MG63 (cell line): Measurements from ENCODE around the gene CEBPZ. TPM values are rescaled to one million over a fixed set of nuclear protein-coding genes. Genes with fewer than 3 reads are reported as not detected.
A peak's percentile ranks its signal among the peaks of the same experiment; 100 is the strongest.
"Not testable (repeated sequence)": the region's sequence is repeated elsewhere in the genome, so short reads cannot be mapped to it uniquely, and the experiment has no call there.

Experiments used
- DNase-seq: peaks from one replicate; pipeline ENCODE4 v3.0.0-alpha.2; 2020
- H3K27me3 ChIP-seq: fragments of 250-450 bp; sonication (Bioruptor Pico); 2 replicates; pipeline ENCODE4 v1.5.1; 2020; ENCODE audit warnings: mild to moderate bottlenecking, moderate library complexity
- H3K36me3 ChIP-seq: fragments of 250-450 bp; sonication (Bioruptor Pico); 2 replicates; pipeline ENCODE4 v1.5.1; 2020; ENCODE audit warnings: mild to moderate bottlenecking, moderate library complexity
- H3K4me3 ChIP-seq: fragments of 250-450 bp; sonication (Bioruptor Pico); 2 replicates; pipeline ENCODE4 v1.5.1; 2020; ENCODE audit warnings: mild to moderate bottlenecking, moderate library complexity
- H3K9me3 ChIP-seq: fragments of 250-450 bp; sonication (Bioruptor Pico); 2 replicates; pipeline ENCODE4 v1.5.1; 2020; ENCODE audit warnings: mild to moderate bottlenecking, moderate library complexity
- total RNA-seq: library from RNA; depleted of rRNA; stranded (reverse); fragments of >200 nt; shearing (Covaris generic); gene quantifications from 2 replicates; pipeline ENCODE4 v1.2.3, GENCODE V29; 2014; ENCODE audit warnings: low replicate concordance

CEBPZ gene
- total RNA-seq, 1 experiment from 2014 or later, result 35.0 TPM

- Histone ChIP-seq H3K27me3 (no peaks in the 10 kb centered on the region), H3K9me3 (no peaks in the 10 kb centered on the region), H3K36me3 (peaks cover 30% of the 10 kb centered on the region), H3K4me3 (peak within 1 kb of the TSS; percentile 68)
- peak; percentile 66 for DNase-seq
Observed at GRCh38 chr2:37196320-37197195, 34.8 kb downstream of the CEBPZ start, which contains the start of gene CEBPZOS. Gene CEBPZOS (plus strand): TSS chr2:37196496. CDS start chr2:37199705, 3,209 bp downstream.

- not testable (repeated sequence) for H3K27me3 ChIP-seq, H3K9me3 ChIP-seq, DNase-seq
- H3K4me3 ChIP-seq, result peak overlapping the region; percentile 68
- H3K36me3 ChIP-seq, result peaks cover 23% of the 10 kb centered on the region
Observed at GRCh38 chr2:37195862-37196319, 35.5 kb downstream of the CEBPZ start.

- H3K36me3 ChIP-seq, result no peaks in the 10 kb centered on the region; the same call in 1 of the 2 replicates
- no peaks in the 10 kb centered on the region for H3K27me3 ChIP-seq
- DNase-seq, result no peak
- H3K9me3 ChIP-seq, result no peaks in the 10 kb centered on the region
- H3K4me3 ChIP-seq, result no peak overlapping the region
Observed at GRCh38 chr2:37192551-37192950, 38.8 kb downstream of the CEBPZ start.

- no peak overlapping the region for H3K4me3 ChIP-seq
- no peaks in the 10 kb centered on the region for H3K9me3 ChIP-seq
- H3K36me3 ChIP-seq, result no peaks in the 10 kb centered on the region; the same call in 1 of the 2 replicates
- DNase-seq, result no peak
- H3K27me3 ChIP-seq, result no peaks in the 10 kb centered on the region
Observed at GRCh38 chr2:37191747-37192146, 39.6 kb downstream of the CEBPZ start.

GRCh38 chr2:37191253-37191652 lies 40.1 kb downstream of the CEBPZ start:
- H3K27me3 ChIP-seq, result no peaks in the 10 kb centered on the region
- H3K4me3 ChIP-seq, result no peak overlapping the region
- H3K36me3 ChIP-seq, result no peaks in the 10 kb centered on the region; the same call in 1 of the 2 replicates
- H3K9me3 ChIP-seq, result no peaks in the 10 kb centered on the region
- DNase-seq, result no peak

- no peaks in the 10 kb centered on the region for H3K27me3 ChIP-seq
- no peaks in the 10 kb centered on the region for H3K36me3 ChIP-seq
- H3K4me3 ChIP-seq, result no peak overlapping the region
- no peaks in the 10 kb centered on the region for H3K9me3 ChIP-seq
- DNase-seq, result no peak
Observed at GRCh38 chr2:37190290-37190689, 41.1 kb downstream of the CEBPZ start.

- Histone ChIP-seq H3K4me3 (no peak overlapping the region), H3K9me3 (no peaks in the 10 kb centered on the region), H3K27me3 (no peaks in the 10 kb centered on the region), H3K36me3 (no peaks in the 10 kb centered on the region)
- peak; percentile 90 for DNase-seq
Observed at GRCh38 chr2:37189452-37190153, 41.8 kb downstream of the CEBPZ start.

- H3K9me3 ChIP-seq, result no peaks in the 10 kb centered on the region
- no peaks in the 10 kb centered on the region for H3K36me3 ChIP-seq
- H3K4me3 ChIP-seq, result no peak within 1 kb of the TSS
- no peak for DNase-seq
- 0 out of 2 replicates have a peak, but pooled peaks cover 3% of the 10 kb centered on the region for H3K27me3 ChIP-seq
Observed at GRCh38 chr2:37188570-37188969, 42.8 kb downstream of the CEBPZ start, which contains the start of gene SULT6B1. Gene SULT6B1 (minus strand): TSS chr2:37188670. CDS start chr2:37188640, 30 bp downstream.

GRCh38 chr2:37181726-37182684 lies 49.4 kb downstream of the CEBPZ start:
- H3K4me3 ChIP-seq, result no peak overlapping the region
- 0 out of 2 replicates have a peak, but pooled peaks cover 3% of the 10 kb centered on the region for H3K27me3 ChIP-seq
- no peaks in the 10 kb centered on the region for H3K9me3 ChIP-seq
- no peak for DNase-seq
- H3K36me3 ChIP-seq, result no peaks in the 10 kb centered on the region

GRCh38 chr2:37180640-37181039 lies 50.8 kb downstream of the CEBPZ start:
- Histone ChIP-seq H3K9me3 (no peaks in the 10 kb centered on the region), H3K4me3 (no peak overlapping the region), H3K36me3 (no peaks in the 10 kb centered on the region), H3K27me3 (0 out of 2 replicates have a peak, but pooled peaks cover 3% of the 10 kb centered on the region)
- no peak for DNase-seq

GRCh38 chr2:37180006-37180639 lies 51.3 kb downstream of the CEBPZ start:
- DNase-seq, result no peak
- H3K27me3 ChIP-seq, result 0 out of 2 replicates have a peak, but pooled peaks cover 3% of the 10 kb centered on the region
- no peaks in the 10 kb centered on the region for H3K36me3 ChIP-seq
- no peak overlapping the region for H3K4me3 ChIP-seq
- no peaks in the 10 kb centered on the region for H3K9me3 ChIP-seq

GRCh38 chr2:37173741-37174140 lies 57.7 kb downstream of the CEBPZ start:
- Histone ChIP-seq H3K9me3 (no peaks in the 10 kb centered on the region), H3K36me3 (no peaks in the 10 kb centered on the region), H3K4me3 (no peak overlapping the region), H3K27me3 (no peaks in the 10 kb centered on the region)
- no peak for DNase-seq

- DNase-seq, result no peak
- Histone ChIP-seq H3K9me3 (no peaks in the 10 kb centered on the region), H3K27me3 (no peaks in the 10 kb centered on the region), H3K4me3 (no peak overlapping the region), H3K36me3 (no peaks in the 10 kb centered on the region)
Observed at GRCh38 chr2:37171624-37171950, 59.8 kb downstream of the CEBPZ start.

GRCh38 chr2:37168217-37168981 lies 63.0 kb downstream of the CEBPZ start:
- no peaks in the 10 kb centered on the region for H3K36me3 ChIP-seq
- DNase-seq, result peak; percentile 9
- H3K9me3 ChIP-seq, result peaks cover 4% of the 10 kb centered on the region; the same call in 1 of the 2 replicates

GRCh38 chr2:37167636-37168180 lies 63.7 kb downstream of the CEBPZ start:
- Histone ChIP-seq H3K9me3 (peaks cover 8% of the 10 kb centered on the region), H3K4me3 (no peak overlapping the region), H3K36me3 (no peaks in the 10 kb centered on the region), H3K27me3 (no peaks in the 10 kb centered on the region)
- DNase-seq, result no peak

More at GRCh38 chr2:37168217-37168981, 63.0 kb downstream of the CEBPZ start:
- no peak overlapping the region for H3K4me3 ChIP-seq
- H3K27me3 ChIP-seq, result no peaks in the 10 kb centered on the region
